ENCODE measurements around the gene KRTAP10-10.
"Not testable (repeated sequence)": the region's sequence is repeated elsewhere in the genome, so short reads cannot be mapped to it uniquely, and the experiment has no call there.

The KRTAP10-10 gene

DNA sequence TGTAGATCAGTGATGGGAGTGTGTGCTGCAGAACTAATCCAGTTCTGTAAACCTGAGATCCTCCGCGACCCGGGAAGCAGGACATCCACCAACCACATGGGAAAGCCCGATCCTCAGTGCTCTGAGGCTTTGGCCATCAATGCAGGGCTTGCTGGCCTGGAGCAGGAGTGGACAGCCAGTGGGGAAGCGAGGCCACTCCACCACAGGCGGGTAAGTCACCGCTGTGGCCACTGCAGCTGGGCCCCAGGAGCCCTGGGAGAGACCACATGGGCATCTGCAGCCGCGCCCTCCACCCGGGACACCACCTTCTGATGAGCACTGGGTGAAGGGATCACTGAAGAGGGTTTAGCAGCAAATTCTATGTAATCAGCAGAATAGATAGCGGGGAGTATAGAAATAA lies 44.0 kb downstream of the KRTAP10-10 start:
- DNase-seq (ENCODE audit: low read depth in 2 of 3, low spot score in 1 of 3): no peak

DNA sequence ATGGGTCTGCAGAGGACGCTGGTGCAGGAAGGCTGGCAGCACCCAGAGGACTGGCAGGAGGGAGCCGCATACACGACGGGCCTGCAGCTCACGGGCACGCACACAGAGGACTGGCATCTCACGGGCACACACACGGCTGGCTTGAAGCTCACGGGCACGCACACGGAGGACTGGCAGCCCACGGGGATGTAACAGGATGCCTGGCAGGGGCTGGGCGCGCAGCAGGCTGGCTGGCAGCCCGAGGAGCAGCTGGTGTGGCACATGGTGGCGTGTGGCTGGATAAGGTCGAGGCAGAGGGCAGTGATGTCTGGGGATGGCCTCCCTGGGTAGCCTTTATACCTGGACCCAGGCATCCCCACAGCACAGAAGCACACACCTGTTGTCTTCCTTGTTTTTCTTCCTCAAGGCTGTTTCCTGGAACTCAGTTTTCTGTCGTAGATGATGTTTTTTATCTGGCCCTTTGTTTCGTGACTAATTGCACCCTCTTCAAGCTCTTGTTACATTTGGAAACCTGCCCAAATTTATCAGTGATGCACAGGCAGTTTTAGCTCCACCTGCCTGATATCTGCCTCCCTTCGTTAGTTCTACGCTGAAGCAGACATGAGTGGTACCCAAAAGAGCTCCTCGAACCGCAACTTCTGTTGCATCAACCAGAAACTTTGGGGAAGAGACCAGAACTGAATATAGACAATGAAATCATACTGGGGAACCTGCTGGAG lies 44.9 kb downstream of the KRTAP10-10 start, which contains the start of gene KRTAP12-1:
Gene KRTAP12-1 (minus strand): TSS at position 303 of the 719 bp plus-strand sequence. CDS start 40 bp downstream, at position 263.
- DNase-seq (ENCODE audit: low read depth in 2 of 3, low spot score in 1 of 3): no peak

DNA sequence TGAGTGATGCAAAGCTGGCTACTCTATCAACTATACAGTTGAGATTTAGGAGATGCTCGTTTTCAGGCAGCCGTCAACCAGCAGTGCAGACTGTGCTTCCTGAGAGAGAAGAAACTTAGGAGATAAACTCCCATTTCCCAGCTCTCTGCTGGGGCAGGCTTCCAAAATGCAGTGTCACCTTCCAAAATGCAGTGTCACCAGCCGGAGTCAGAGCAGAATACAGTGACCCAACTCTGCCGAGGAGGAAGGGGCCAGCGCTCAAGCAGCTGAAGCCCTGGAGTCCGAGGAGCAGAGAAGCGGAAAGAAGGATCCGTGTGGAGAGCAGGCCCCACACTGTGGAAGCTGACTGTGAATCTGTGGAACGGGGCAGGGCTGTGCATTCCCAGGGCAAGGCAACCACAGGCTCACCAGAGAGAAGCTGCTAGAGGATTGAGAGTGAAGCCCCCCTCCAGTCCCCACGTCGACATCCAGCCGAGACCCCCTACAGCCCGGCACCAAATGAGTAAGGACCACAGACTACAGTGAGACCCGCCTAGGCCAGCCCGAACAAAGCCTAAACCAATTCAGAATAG lies 45.5 kb downstream of the KRTAP10-10 start:
- DNase-seq (ENCODE audit: low read depth in 2 of 3, low spot score in 1 of 3): no peak

DNA sequence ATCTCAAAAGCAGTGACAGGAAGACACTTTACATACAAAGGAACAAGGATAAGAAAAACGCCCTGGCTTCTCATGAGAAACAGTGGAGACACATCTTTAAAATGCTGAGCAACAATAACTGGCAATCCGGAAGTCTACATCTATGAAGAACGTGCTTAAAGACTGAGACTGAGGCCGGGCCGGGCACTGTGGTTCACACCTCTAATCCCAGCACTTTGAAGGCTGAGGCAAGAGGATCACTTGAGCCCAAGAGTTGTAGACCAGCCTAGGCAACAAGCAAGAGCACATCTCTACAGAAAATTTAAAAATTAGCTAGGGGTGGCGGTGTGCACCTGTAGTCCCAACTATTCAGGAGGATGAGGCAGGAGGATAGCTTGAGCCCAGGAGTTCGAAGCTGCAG lies 46.9 kb downstream of the KRTAP10-10 start:
- DNase-seq (ENCODE audit: low read depth in 2 of 3, low spot score in 1 of 3): no peak

DNA sequence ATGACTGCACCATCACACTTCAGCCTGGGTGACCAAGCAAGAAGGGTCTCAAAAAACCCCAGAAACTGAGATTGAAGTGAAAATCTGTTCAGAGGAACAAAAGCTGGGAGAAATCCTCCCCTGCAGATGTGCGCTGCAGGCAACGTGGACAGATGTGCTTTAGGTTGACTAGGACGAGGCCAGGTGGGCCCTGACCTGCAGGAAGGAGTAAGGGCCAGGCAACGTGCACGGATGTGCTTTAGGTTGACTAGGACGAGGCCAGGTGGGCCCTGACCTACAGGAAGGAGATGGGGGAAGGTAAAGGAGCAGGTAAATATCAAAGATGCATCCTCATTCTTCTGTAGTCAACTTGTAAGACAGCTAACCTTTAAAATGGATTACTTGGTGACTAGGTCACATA lies 47.3 kb downstream of the KRTAP10-10 start:
- no peak for DNase-seq (ENCODE audit: low read depth in 2 of 3, low spot score in 1 of 3)

DNA sequence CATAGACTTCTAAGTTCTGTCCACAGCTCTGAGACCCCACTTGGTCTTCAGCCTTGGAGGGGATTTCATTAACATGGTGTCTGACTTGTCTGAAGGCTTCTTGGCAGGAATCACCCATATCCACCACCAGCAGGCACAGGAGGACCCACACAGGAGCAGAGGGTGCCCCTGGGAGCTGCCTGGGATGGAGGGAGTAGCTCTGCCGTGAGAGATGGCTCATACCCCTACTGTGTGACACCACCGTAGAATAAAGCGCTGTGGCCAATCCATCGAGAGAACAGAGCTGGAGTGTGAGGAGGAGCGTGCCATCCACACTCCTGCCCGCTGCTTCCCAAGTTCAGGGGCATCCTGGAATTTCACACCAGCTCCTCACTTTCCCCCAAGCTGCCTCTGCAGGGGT lies 47.9 kb downstream of the KRTAP10-10 start:
- DNase-seq (ENCODE audit: low read depth in 2 of 3, low spot score in 1 of 3): not testable (repeated sequence)

DNA sequence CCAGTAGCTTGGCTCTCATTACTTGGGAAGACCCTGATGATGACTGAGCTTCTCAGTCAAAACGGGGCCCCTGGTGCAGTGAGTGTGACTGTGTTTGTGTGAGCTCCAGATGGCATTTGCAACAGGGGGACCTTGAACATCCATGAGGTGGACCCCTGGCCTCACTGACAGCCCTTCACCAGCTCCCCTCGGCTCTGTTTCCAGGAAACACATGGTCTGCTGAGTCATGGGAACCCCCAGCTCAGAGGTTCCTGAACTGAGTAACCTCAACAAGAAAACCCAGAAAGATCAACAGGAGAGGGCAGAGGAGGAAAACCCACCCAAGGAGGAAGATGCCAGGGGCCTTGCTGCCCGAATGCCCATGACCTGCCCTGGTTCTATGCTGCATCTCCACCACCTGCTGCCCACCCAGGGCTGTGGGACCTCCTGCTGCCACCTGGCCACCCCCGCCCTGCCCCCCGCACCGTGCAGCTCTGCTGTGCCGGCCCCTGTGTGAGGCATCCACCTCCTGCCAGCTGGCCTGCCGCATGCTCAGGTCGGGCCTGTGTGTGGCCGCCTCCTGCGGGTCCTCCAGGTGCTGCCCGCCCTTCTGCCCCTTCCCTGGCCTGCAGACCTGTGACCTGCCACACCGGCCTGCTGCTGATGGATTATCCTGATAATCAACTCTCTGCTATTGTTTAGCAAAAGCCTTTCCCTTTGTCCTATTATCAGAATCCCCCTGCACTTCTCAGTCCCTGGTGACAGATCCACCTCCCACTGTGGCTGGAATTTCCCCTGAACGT lies 49.0 kb downstream of the KRTAP10-10 start:
- DNase-seq (ENCODE audit: low read depth in 2 of 3, low spot score in 1 of 3): no peak

DNA sequence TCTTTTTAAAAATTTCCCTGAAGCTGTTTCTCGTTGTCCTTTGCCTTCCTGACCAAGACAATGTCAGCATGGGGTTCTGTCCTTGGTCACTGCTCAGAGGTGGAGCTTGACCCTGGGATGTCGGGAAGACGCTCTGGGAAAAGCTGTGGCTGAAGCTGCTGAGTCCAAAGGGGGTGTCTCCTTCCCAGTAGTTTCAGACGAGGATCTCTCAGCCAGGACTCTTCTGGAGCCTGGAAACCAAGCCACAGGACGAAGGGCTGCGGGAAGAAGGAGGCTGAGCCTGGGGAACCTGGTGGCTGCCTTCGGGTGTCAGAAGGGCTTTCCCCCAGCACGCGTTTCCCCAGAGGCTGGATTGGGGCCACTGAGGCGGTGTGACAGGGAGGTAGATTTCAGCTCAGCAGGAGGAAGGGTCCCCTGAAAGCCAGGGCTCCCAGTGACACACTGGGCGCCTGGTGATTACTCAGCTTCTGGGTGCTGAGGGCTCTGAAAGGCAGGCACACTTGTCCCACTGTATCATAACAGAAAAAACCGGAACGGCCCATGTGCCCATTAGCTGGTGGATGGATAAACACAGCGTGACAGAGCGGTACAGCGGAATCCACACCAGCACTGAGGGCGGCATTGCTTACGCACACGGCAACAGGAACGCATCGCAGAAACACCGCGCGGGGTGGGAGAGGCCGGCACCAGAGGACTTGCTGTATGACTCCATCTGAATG lies 49.8 kb downstream of the KRTAP10-10 start:
- DNase-seq (ENCODE audit: low read depth in 2 of 3, low spot score in 1 of 3): no peak

DNA sequence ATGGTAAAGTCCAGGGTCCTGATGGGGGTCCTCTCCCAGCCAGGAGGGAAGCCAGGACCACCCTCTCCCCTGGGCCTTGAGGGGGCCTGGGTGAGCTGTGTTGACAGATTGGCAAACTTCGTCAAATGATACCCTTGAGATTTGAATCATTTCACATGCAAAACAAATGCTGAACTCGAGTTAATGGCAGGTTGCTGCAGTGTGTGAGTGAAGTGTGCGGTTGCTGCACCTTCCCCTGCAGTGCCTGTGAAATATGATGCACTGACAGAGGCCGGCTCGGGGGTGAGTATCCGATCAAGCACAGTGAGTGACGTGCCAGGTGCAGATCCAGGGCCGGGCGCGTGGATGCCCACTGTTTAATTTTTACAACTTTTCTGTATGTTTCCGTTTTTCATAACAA lies 50.5 kb downstream of the KRTAP10-10 start:
- no peak for DNase-seq (ENCODE audit: low read depth in 2 of 3, low spot score in 1 of 3)

Measured in stimulated activated CD4-positive, alpha-beta T cell treated with anti-CD3 and anti-CD28 coated beads, Interleukin-12 subunit alpha, Interleukin-12 subunit beta, amount 100 ng/mL, for 48 hours (primary cell).